ENCODE results near the gene TMEM100.
"Not testable (repeated sequence)": the region's sequence is repeated elsewhere in the genome, so short reads cannot be mapped to it uniquely, and the experiment has no call there.

TMEM100 gene

GRCh38 chr17:55690105-55690508 is 32.6 kb downstream of the TMEM100 start:
- in situ Hi-C loops (cut with MboI; ENCODE audit: low sequenced_read_pairs): no loop called here

DNA sequence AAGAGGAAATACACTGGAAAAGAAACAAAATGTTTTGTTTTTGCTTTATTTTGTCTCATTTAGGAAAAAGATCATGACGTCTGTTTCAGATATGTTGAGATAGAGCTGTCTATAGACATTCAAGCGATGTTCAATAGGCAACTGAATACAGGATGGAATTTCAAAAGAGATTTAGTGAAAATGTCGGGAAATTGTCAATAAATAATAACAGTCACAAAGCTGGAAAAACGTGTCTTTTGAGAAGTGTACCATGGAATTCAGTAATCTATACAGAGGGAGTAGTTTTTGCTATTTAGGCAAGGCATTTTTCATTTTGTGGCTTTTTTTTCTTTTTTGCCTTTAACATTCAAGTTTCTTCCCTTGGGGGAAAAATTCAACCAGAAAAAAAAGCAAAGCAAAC is 33.0 kb downstream of the TMEM100 start:
- in situ Hi-C loops (cut with MboI; ENCODE audit: low sequenced_read_pairs): no loop called here

GRCh38 chr17:55688057-55688456 is 34.6 kb downstream of the TMEM100 start:
- in situ Hi-C loops (cut with MboI; ENCODE audit: low sequenced_read_pairs): no loop called here

- in situ Hi-C loops (cut with MboI; ENCODE audit: low sequenced_read_pairs): no loop called here
These were observed 35.6 kb downstream of the TMEM100 start for GRCh38 chr17:55687037-55687436.

DNA sequence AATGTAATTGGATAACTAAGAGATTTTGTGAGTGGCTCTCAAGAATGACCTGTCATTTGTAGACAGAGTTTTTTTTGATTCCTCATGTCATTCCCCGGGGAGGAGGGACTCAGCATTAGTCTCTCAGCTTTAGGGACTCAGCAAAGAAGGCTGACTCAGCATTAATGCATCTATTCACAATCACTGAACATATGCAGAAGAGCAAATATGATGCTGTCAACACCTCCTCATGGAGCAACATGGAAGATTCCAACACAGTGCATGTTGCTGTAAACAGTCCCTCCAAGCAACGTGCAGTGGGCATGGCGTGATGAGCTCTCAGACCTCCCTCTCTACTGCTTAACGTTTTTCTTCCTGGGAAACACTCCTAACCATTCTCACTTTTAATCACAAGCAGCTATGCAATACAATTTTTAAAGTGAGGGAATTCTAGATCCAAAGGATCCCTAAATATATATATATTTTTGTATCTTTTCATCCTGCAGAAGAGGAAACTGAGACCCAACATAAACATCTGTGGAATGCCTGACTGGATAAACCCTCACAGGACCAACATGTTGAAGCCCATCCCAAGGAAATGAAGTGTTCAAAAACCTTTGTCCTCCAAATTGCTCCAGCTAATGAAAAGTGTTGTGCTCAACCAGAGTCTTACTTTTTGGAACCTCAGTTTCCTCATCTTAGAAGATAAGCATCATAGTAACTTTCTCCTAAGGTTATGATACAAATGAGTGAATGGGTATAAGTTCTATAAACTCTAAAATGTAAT is 38.9 kb downstream of the TMEM100 start:
- in situ Hi-C loops (cut with MboI; ENCODE audit: low sequenced_read_pairs): no loop called here

GRCh38 chr17:55681342-55681700 is 41.3 kb downstream of the TMEM100 start:
- in situ Hi-C loops (cut with MboI; ENCODE audit: low sequenced_read_pairs): no loop called here

DNA sequence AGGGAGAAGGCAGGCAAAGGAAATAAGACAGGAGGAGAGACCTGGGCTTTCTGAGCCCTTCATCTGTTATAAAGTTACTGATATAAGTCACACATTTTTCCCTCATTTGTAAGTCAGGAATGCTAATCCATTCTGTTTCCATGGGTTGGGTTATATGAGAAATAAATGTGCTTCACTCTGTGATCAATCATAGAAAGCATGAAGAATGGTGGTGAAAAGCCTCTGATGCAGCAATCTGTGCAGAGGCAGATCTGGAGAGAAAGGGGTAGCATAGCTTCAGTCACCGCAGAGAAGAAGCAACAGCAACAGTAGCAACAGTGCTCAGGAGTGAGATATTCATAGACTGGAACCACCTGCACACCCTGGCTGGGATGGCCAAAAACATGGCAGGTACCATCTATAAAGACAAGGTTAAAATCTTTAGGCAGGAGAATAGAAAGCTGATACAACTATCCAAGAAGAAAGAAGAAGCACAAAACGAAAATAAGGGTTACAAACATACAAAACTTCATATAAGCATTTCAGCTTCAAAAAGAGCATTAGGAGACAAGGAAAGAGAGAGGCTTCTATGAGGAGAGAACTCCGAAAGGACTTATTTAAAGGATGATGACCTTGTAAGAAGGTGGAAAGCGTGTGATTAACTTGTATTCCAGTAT is 41.9 kb downstream of the TMEM100 start:
- in situ Hi-C loops (cut with MboI; ENCODE audit: low sequenced_read_pairs): no loop called here

- in situ Hi-C loops (cut with MboI; ENCODE audit: low sequenced_read_pairs): no loop called here
These were observed 45.2 kb downstream of the TMEM100 start for GRCh38 chr17:55677446-55677845.

GRCh38 chr17:55676274-55676673 is 46.4 kb downstream of the TMEM100 start:
- in situ Hi-C loops (cut with MboI; ENCODE audit: low sequenced_read_pairs): no loop called here

DNA sequence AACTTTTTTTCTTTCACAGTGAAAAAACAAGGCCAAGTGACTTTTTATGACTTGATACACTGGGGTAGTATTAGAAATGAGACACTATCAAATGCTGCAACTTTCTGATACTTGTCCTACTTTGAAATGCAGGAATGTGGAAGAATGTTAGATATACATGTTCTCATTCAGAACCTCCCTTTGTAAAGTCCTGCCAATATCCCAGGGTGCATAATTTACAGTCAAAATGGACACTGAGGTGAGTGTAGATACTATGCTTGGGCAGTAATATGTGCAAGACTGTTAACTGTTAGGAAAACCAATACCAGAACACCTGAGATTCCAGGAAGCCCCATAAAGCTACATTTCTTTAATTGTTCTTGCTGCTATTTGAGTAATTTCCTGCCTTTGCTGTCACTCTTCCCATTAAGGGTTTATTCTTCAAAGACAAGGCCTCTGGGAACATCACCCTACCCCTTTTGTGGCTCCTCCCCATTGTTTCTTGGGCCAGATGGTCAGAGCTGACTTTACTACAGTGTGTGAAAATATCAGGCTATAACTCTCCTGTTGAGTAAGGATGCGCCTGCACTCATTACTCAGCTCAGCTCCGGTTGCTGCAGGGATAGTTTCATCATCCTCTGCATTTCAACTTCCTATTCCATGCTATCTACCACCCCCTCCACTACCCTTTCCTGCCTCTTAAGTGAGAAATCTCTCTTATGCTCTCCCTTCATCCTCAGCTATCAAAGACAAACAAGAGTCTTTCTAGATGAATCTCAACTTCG is 48.7 kb downstream of the TMEM100 start:
- in situ Hi-C loops (cut with MboI; ENCODE audit: low sequenced_read_pairs): no loop called here

DNA sequence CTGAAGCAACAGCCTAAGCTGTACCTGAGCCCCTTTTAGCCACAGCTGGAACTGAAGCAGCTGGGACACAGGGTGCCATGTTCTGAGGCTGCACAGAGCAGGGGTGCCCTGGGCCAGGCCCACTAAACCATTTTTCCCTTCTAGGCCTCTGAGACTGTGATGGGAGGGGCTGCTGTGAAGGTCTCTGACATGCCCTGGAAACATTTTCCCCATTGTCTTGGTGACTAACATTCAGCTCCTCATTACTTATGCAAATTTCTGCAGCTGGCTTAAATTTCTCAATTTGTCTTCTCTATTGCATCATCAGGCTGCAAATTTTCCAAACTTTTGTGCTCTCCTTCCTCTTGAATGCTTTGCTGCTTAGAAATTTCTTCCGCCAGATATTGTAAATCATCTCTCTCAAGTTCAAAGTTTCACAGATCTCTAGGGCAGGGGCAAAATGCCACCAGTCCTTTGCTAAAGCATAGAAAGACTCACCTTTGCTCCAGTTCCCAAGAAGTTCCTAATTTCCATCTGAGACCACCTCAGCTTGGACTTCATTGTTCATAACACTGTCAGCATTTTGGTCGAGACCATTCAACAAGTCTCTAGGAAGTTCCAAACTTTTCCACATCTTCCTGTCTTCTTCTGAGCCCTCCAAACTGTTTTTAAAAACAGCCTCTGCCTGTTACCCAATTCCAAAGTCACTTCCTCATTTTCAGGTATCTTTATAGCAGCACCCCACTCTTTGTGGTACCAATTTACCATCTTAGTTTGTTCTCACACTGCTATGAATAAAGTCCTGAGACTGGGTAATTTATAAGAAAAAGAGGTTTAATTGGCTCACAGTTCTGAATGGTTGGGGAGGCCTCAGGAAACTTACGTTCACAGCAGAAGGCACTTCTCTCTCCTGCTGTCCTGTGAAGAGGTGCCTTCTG is 49.8 kb downstream of the TMEM100 start:
- in situ Hi-C loops (cut with MboI; ENCODE audit: low sequenced_read_pairs): no loop called here

GRCh38 chr17:55672010-55672409 is 50.7 kb downstream of the TMEM100 start:
- in situ Hi-C loops (cut with MboI; ENCODE audit: low sequenced_read_pairs): not testable (repeated sequence)

Measured in HL-60/S4 treated with phorbol 12-myristate 13-acetate at 8.2 ng/mL for 4 days and 3 days (cell line).